ENCODE measurements around the gene OR2AJ1. TPM values are rescaled to one million over a fixed set of nuclear protein-coding genes. Genes with fewer than 3 reads are reported as not detected.

The OR2AJ1 gene
- total RNA-seq, 1 donor, result not detected

- no peaks in the 10 kb centered on the region for H3K27me3 ChIP-seq (ENCODE audit: insufficient read depth, low read length)
- H3K79me2 ChIP-seq (ENCODE audit: insufficient read depth, low read length), result no peaks in the 10 kb centered on the region
- H3K9me3 ChIP-seq (ENCODE audit: low read depth, low read length), result peaks cover 3% of the 10 kb centered on the region
- no peak within 1 kb of the TSS for H2AFZ ChIP-seq (ENCODE audit: low read length)
- no peaks in the 10 kb centered on the region for H3K4me1 ChIP-seq (ENCODE audit: insufficient read depth, low read length)
- no peaks in the 10 kb centered on the region for H4K20me1 ChIP-seq (ENCODE audit: insufficient read depth, low read length)
- no peaks in the 10 kb centered on the region for H3K36me3 ChIP-seq (ENCODE audit: insufficient read depth, low read length)
- DNase-seq (ENCODE audit: insufficient read length, low spot score, missing footprints), result no peak
- TF ChIP-seq CTCF (IDR thresholded peaks at IDR 0.05; ENCODE audit: extremely low read depth, low read depth, low read length), result no peak
- H3K4me2 ChIP-seq (ENCODE audit: insufficient read depth, low read length), result no peak within 1 kb of the TSS
- no peak within 1 kb of the TSS for H3K27ac ChIP-seq (ENCODE audit: low read depth, low read length)
- no peak within 1 kb of the TSS for H3K4me3 ChIP-seq (ENCODE audit: insufficient read depth, low read length)
Observed at GRCh38 chr1:247948558-247948957, 23.9 kb downstream of the OR2AJ1 start, which contains the start of gene OR2L8. Gene OR2L8 (plus strand): TSS chr1:247948858. CDS start chr1:247948858, 0 bp downstream.

GRCh38 chr1:247953408-247953807 is 28.7 kb downstream of the OR2AJ1 start:
- no peak for TF ChIP-seq CTCF (IDR thresholded peaks at IDR 0.05; ENCODE audit: extremely low read depth, low read depth, low read length)
- Histone ChIP-seq H3K27ac (ENCODE audit: low read depth, low read length) (no peak overlapping the region), H3K27me3 (ENCODE audit: insufficient read depth, low read length) (no peaks in the 10 kb centered on the region), H3K9me3 (ENCODE audit: low read depth, low read length) (peaks cover 3% of the 10 kb centered on the region), H3K36me3 (ENCODE audit: insufficient read depth, low read length) (no peaks in the 10 kb centered on the region), H3K4me2 (ENCODE audit: insufficient read depth, low read length) (no peak overlapping the region), H3K79me2 (ENCODE audit: insufficient read depth, low read length) (no peaks in the 10 kb centered on the region), H3K4me1 (ENCODE audit: insufficient read depth, low read length) (no peaks in the 10 kb centered on the region), H3K4me3 (ENCODE audit: insufficient read depth, low read length) (no peak overlapping the region), H4K20me1 (ENCODE audit: insufficient read depth, low read length) (no peaks in the 10 kb centered on the region), H2AFZ (ENCODE audit: low read length) (no peak overlapping the region)
- no peak for DNase-seq (ENCODE audit: insufficient read length, low spot score, missing footprints)

- H3K4me2 ChIP-seq (ENCODE audit: insufficient read depth, low read length), result no peak overlapping the region
- no peak for TF ChIP-seq CTCF (IDR thresholded peaks at IDR 0.05; ENCODE audit: extremely low read depth, low read depth, low read length)
- H4K20me1 ChIP-seq (ENCODE audit: insufficient read depth, low read length), result no peaks in the 10 kb centered on the region
- H3K27ac ChIP-seq (ENCODE audit: low read depth, low read length), result no peak overlapping the region
- DNase-seq (ENCODE audit: insufficient read length, low spot score, missing footprints), result no peak
- no peaks in the 10 kb centered on the region for H3K4me1 ChIP-seq (ENCODE audit: insufficient read depth, low read length)
- no peaks in the 10 kb centered on the region for H3K27me3 ChIP-seq (ENCODE audit: insufficient read depth, low read length)
- no peaks in the 10 kb centered on the region for H3K79me2 ChIP-seq (ENCODE audit: insufficient read depth, low read length)
- no peaks in the 10 kb centered on the region for H3K36me3 ChIP-seq (ENCODE audit: insufficient read depth, low read length)
- H3K9me3 ChIP-seq (ENCODE audit: low read depth, low read length), result no peaks in the 10 kb centered on the region
- H2AFZ ChIP-seq (ENCODE audit: low read length), result no peak overlapping the region
- H3K4me3 ChIP-seq (ENCODE audit: insufficient read depth, low read length), result no peak overlapping the region
Observed at GRCh38 chr1:247961791-247962190, 37.1 kb downstream of the OR2AJ1 start.

GRCh38 chr1:247962911-247963588 is 38.4 kb downstream of the OR2AJ1 start:
- H3K4me1 ChIP-seq (ENCODE audit: insufficient read depth, low read length), result no peaks in the 10 kb centered on the region
- no peaks in the 10 kb centered on the region for H3K9me3 ChIP-seq (ENCODE audit: low read depth, low read length)
- H3K4me3 ChIP-seq (ENCODE audit: insufficient read depth, low read length), result no peak overlapping the region
- H4K20me1 ChIP-seq (ENCODE audit: insufficient read depth, low read length), result no peaks in the 10 kb centered on the region
- H3K36me3 ChIP-seq (ENCODE audit: insufficient read depth, low read length), result no peaks in the 10 kb centered on the region
- no peaks in the 10 kb centered on the region for H3K79me2 ChIP-seq (ENCODE audit: insufficient read depth, low read length)
- DNase-seq (ENCODE audit: insufficient read length, low spot score, missing footprints), result no peak
- no peak overlapping the region for H3K4me2 ChIP-seq (ENCODE audit: insufficient read depth, low read length)
- H3K27me3 ChIP-seq (ENCODE audit: insufficient read depth, low read length), result no peaks in the 10 kb centered on the region
- H2AFZ ChIP-seq (ENCODE audit: low read length), result no peak overlapping the region
- no peak for TF ChIP-seq CTCF (IDR thresholded peaks at IDR 0.05; ENCODE audit: extremely low read depth, low read depth, low read length)
- H3K27ac ChIP-seq (ENCODE audit: low read depth, low read length), result no peak overlapping the region
